NAMALWA (cell line): ENCODE data around the gene PLEKHM2.

Experiments used
- DNase-seq: peaks from one replicate; pipeline ENCODE4 v3.0.0-alpha.2; 2015; ENCODE audit warnings: low spot score

The PLEKHM2 gene

DNA sequence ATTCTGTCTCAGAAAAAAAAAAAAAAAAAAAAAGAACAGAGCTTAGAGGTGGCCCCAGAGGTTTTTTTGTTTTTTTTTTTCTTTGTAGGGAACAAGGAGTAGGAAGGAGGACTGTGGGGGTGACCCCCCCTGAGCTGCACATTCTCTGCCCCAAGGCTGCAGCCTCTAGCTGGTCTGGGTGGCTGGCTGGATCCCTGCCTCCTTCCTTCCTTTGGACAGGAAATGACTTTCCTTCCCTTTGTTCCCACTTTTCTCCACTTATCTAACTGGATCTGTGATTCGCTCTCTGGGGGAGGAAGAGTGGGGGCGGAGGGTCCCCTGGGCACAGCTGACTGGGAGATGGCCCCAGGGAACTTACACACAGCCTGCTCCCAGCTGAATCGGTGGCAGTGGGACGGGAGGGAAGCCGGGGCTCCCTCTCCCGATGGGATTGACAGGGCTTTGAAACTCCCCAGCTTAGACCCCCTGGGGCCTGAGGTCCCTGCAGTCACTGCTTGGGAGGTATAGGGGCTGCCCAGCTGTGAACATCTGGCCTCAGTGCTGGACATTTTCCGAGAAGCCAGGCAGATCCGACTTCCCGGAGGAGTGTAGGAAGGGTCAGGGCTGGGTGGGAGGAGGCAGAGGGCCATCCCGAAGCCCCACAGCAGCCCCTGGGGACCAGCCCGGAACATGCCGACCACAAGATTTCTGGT is 76.5 kb downstream of the PLEKHM2 start:
- DNase-seq: no peak

DNA sequence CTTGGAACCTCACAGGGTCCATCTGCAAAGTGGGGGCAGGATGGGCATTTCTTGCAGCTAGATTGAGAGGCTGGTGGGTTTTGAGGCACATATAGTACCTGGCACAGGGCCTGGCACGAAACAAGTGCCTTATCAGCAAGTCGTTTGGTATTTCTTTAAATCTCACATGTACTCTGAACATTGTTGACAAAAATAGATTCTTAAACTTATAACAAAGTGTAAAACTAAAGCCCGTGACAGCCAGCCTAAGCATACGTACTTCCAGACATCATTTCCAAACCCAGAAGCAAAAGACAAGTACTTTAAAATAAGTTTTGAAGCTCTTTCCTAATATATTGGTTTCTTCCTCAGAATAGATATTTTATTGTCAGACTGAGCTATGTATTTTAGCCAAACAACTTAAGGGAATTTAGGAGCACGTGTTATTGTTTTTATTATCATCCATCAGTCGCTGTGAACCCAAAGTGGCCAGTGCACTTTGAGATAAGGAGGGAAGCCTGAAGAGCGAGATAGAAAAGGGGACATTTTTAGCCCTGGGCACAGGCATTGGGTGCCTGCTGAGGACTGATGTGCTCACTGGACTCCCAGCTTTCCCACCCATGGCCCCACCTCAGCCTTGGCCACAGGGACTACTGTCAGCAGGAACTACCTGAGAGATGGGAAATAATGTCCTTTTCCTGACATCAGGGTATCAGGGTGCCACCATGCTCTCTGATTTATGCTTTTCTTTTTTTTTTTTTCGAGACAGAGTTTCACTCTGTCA is 77.4 kb downstream of the PLEKHM2 start:
- no peak for DNase-seq

DNA sequence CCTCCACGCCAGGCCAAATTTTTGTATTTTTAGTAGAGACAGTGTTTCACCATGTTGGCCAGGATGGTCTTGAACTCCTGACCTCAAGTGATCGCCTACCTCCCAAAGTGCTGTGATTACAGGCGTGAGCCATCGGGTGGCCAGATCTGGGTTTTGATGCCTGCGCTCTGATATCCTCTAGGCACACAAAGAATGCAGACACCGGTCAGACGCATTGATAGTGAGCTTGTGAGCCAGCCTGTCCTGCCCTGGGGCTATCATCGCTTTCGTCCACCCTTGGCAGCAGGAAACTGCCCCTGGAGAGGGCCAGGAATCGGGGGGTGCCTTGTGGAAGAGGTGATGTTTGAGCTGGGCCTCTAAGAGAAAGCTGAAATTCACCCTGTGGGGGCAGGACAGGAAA is 78.4 kb downstream of the PLEKHM2 start:
- peak; percentile 41 for DNase-seq

DNA sequence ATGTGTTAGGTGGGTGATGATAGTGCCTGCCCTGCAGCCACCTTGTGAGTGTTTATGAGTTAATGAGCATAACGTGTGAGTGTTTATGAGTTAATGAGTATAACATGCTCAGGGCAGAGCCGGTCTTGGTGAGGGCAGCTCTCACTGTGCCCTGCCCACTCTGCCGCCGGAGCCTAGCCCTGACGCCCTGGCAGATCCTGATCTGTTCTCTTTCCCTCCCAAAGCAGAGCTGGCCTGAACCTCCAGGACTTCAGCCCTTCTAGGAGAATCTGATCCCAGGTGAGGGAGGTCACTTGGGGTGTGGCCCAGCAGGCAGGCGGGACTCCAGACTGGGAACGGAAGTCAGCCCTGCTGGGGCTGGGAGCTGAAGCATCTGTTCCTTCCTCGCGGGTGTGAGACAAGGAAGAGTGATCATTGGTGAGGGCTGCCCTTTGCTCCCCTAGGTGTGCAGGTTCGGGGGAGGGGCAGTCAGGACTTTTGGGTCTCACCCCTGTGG is 80.2 kb downstream of the PLEKHM2 start:
- DNase-seq: no peak

DNA sequence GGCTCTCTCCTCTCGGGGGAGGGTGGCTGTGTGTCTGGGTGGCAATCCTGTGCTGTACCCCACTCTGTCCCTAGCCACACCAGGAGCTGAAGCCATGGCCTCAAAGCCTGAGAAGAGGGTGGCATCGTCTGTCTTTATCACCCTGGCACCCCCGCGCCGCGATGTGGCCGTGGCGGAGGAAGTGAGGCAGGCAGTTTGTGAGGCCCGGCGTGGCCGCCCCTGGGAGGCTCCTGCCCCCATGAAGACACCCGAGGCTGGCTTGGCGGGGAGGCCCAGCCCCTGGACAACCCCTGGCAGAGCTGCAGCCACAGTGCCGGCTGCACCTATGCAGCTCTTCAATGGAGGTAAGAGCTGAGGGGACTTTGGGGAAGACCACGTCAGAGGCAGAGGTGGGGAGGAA is 80.8 kb downstream of the PLEKHM2 start:
- DNase-seq: no peak

DNA sequence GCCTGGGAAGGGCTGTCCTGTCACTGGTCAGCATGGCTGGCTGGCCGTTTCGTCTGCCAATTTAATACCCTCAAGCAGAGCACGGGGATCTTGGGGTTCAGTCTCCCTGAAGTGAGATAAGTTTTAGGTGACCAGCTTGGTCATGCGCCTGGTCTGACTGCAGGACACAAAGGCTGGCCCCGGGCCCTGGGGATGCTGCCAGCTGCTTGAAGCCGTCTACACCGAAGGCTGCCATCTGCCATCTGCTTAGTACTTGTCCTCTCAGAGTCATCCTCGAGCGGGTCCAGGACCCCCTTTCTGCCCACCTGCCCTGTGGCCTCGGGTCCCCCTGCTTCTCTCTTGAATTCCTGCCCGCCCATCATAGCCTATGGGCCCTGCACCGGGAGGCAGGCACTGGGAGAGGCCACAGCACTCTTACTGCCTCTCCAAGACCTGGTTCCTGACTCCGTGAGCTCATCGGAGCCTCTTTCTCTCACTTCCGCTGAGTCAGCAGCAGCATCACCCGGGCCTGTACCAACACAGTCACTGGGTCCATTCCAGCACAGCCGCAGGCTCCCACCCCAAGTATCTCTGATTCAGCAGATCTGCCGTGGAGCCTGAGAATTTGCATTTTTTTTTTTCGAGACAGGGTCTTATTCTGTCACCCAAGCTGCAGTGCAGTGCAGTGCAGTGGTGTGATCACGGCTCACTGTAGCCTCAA is 81.5 kb downstream of the PLEKHM2 start:
- DNase-seq: peak; percentile 33

DNA sequence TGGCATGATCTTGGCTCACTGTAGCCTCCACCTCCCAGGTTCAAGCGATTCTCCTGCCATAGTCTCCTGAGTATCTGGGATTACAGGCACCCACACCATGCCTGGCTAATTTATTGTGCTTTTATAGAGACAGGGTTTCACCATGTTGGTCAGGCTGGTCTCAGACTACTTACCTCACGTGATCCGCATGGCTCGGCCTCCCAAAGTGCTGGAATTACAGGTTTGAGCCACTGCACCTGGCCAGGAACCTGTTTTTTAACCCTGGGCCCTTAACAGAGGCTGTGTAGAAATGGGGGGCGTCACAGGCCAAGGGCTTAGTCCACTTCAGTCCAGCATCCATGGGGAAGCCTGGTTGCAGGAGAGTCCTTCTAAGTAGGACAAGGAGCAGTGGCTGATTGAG is 83.8 kb downstream of the PLEKHM2 start:
- no peak for DNase-seq

DNA sequence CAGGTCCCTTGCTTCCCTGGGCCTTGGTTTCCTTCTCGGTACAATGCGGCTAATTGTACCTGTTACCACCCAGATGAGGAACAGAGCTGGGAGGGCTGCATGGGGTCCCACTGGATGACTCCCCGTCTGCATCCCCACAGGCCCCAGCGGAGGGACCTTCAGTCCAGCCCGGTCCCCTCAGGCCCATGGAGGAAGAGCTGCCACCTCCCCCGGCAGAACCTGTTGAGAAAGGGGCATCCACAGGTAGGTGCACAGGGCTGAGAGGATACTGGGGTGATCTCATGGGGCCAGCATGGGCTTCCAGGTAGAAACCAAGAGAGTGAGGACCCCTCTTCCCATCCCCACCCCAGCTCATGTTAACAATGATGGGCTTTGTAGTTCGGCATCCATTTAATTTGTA is 84.3 kb downstream of the PLEKHM2 start:
- DNase-seq: no peak

DNA sequence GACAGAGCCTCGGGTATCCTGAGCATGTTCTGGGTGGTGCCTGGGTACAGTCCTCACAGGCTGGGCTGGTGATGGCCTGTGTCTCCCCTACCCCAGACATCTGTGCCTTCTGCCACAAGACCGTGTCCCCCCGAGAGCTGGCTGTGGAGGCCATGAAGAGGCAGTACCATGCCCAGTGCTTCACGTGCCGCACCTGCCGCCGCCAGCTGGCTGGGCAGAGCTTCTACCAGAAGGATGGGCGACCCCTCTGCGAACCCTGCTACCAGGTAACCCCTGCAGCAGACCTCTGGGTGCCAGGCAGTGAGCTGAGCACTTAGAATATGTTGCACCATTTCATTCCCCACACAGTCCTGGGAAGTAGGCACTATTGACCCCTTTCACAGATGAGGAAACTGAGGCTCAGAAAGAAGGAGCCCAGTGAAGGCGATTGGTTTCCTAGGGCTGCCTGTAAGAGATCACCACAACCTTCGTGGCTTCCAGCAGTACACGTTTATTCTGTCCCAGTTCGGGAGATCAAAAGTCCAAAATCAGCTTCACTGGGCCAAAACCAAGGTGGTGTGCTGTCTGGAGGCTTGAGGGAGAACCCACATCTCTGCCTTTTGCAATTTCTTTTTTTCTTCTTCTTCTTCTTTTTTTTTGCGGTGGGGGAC is 86.3 kb downstream of the PLEKHM2 start:
- no peak for DNase-seq

DNA sequence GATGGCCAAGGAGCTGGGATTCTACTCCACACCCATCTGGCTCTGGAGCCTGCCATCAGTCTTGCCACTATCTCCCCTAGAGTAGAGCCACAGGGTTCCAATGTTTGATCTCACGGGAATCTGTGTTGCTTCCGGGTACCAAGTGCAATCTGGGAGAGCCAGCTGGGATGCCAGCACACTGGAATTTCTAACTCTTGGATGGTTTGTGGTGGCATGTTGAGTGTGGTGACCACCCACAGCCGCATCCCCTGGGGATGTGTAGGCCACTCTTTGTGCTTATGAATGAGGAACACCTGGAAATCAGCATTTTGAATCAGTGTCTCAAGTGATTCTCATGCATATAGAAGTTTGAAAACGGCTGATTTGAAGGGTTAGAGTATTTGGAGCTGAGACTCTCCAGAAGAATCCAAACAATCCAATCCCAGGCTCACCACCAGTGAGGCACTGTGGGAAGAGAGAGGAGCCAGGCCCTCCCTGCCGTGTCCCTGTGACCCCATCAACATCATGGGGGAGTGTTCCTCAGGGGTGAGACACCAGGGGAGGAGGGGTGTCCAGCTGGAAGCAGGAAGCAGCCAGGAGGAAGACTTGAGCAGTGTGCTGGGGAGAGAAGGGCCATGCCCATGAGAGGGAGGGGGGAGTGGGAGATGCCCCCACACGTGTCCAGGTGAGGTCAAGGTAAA is 87.9 kb downstream of the PLEKHM2 start:
- no peak for DNase-seq

DNA sequence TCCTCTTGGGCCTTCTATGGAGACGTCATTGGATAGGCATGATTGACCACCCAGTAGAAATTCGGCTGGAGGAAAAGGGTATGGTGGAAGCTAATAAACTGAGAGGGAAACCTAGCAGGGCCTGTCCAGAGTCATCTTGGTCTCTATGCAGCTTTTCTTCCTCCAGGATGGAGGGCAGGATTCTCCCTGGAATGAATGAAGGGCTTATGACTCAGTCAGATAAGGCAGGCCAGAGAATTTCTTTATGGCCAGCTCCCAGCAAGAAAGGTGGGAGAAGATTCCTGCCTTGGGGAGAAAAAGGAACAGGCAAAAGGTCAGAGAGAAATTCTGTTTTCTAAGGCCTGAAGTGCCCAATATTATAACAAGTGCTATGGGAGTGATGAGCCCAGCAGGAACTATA is 91.6 kb downstream of the PLEKHM2 start:
- DNase-seq: no peak

DNA sequence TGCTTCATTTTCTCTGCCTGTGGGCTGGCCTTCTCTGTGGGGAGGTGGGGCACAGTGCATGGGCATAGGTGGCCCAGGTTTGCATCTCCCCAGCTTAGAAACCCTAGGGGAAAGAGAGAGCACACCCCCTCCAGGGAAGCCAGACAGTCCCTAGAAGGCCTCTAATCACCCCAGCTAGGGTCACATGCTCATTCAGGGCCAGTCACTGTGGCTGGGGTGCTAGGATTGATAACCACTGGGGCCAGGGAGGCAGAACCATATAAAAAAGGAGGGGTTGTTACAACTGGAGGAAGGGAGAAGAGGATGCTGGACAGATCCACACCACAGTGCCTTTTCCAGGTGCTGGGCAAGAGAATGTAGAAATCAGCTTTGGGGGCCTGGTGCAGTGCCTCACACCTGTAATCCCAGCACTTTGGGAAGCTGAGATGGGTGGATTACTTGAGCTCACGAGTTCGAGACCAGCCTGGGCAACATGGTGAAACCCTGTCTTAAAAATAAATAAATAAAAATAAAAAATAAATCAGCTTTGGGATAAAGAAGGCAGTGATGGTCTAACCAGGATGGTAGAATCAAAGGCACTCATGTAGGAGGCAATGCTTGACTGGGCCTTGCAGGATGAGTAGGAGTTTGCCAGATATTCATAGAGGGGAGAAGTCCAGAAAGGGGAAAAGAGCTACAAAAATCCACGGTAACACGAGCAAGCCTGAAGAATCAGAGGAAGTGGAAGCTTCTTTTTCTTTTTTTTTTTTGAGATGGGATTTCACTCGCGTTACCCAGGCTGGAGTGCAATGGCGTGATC is 94.0 kb downstream of the PLEKHM2 start:
- DNase-seq: no peak
